SH-SY5Y (cell line): ENCODE measurements around the gene NPBWR2.

Source experiments
- GATA2 ChIP-seq: IDR thresholded peaks from 2 replicates; pipeline ENCODE4 v1.6.1; 2011; ENCODE audit warnings: mild to moderate bottlenecking, low read depth, low read length
- GATA3 ChIP-seq: IDR thresholded peaks from 2 replicates; pipeline ENCODE4 v1.6.1; 2011; ENCODE audit warnings: low read depth, mild to moderate bottlenecking, low read length, moderate library complexity

DNA sequence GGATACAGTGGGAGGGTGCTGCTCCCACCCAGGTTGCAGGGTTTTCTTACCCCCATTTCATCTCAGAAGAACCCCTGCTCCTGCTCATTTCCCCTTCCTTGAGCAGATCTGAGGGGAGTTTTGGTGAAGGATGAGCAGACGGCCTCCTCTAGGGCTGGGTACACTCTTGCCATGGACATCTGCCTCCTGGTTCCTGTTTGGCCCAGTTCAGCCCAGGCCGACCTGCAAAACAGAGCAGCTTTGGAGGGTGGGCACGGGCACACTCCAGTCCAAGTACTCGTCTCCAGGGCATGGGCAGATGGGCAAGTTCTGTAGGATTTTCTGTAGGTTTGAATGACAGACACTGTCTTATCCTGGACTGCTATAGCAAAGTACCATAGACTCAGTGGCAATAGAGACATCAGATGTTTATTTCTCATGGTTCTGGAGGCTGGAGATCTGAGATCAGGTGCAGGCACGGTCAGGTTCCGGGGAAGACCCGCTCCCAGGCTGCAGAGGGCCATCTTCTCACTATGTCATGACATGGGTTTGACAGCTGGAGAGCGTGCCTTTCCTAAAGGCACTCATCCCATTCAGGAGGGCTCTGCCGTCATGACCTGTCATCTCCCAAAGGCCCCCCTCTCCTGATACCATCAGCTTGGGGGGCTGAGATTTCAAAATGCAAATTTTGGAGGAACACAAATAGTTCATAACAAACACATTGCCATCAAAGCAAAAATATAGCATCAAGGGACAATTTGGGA is 6.2 kb downstream of the NPBWR2 start:
- TF ChIP-seq GATA3 (no peak), GATA2 (no peak)
